ENCODE data around the gene SDCBP2.

Gene SDCBP2

GRCh38 chr20:1267809-1268374, 61.0 kb downstream of the SDCBP2 start:
- TF ChIP-seq TCF12 (IDR thresholded peaks at IDR 0.05; ENCODE audit: low read depth) (no peak), CREB1 (IDR thresholded peaks at IDR 0.05; ENCODE audit: low read depth) (no peak), NFIC (IDR thresholded peaks at IDR 0.05) (no peak), ZBTB7A (IDR thresholded peaks at IDR 0.05; ENCODE audit: low read depth) (no peak), TAF1 (IDR thresholded peaks at IDR 0.05; ENCODE audit: low read depth) (no peak), YY1 (IDR thresholded peaks at IDR 0.05; ENCODE audit: low read depth) (no peak), CEBPB (IDR thresholded peaks at IDR 0.05) (no peak), EP300 (IDR thresholded peaks at IDR 0.05; ENCODE audit: borderline replicate concordance) (no peak), EGR1 (IDR thresholded peaks at IDR 0.05) (no peak), RAD21 (IDR thresholded peaks at IDR 0.05; ENCODE audit: low read depth) (no peak), TEAD4 (IDR thresholded peaks at IDR 0.05) (no peak), FOXM1 (IDR thresholded peaks at IDR 0.05; ENCODE audit: borderline replicate concordance, low read depth) (no peak), USF1 (IDR thresholded peaks at IDR 0.05) (no peak)
- TF ChIP-seq, protein P1, sequence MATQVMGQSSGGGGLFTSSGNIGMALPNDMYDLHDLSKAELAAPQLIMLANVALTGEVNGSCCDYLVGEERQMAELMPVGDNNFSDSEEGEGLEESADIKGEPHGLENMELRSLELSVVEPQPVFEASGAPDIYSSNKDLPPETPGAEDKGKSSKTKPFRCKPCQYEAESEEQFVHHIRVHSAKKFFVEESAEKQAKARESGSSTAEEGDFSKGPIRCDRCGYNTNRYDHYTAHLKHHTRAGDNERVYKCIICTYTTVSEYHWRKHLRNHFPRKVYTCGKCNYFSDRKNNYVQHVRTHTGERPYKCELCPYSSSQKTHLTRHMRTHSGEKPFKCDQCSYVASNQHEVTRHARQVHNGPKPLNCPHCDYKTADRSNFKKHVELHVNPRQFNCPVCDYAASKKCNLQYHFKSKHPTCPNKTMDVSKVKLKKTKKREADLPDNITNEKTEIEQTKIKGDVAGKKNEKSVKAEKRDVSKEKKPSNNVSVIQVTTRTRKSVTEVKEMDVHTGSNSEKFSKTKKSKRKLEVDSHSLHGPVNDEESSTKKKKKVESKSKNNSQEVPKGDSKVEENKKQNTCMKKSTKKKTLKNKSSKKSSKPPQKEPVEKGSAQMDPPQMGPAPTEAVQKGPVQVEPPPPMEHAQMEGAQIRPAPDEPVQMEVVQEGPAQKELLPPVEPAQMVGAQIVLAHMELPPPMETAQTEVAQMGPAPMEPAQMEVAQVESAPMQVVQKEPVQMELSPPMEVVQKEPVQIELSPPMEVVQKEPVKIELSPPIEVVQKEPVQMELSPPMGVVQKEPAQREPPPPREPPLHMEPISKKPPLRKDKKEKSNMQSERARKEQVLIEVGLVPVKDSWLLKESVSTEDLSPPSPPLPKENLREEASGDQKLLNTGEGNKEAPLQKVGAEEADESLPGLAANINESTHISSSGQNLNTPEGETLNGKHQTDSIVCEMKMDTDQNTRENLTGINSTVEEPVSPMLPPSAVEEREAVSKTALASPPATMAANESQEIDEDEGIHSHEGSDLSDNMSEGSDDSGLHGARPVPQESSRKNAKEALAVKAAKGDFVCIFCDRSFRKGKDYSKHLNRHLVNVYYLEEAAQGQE (IDR thresholded peaks at IDR 0.05; ENCODE audit: low read depth): no peak
- TF ChIP-seq, protein P2, sequence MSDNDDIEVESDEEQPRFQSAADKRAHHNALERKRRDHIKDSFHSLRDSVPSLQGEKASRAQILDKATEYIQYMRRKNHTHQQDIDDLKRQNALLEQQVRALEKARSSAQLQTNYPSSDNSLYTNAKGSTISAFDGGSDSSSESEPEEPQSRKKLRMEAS (IDR thresholded peaks at IDR 0.05): no peak

DNA sequence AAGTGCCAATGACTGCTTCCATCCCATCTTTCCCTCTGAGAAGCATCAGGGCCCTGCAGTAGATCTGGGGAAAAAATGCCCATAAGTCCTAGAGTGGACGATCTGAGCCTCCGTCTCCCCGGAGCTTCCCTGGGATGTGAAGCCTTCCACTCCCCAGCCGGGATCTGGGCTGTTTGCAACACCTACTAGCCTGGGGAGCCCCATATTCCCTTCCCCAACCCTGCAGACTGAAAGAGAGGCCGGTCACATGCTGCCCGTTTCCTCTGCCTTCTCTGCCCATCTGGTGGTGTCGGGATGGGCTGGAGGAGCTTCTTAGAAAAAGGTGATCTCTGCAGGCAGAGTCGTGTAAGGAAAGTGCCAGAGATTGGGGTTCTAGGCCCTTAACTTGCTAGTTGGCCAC, 61.8 kb downstream of the SDCBP2 start:
- TF ChIP-seq FOXM1 (IDR thresholded peaks at IDR 0.05; ENCODE audit: borderline replicate concordance, low read depth) (no peak), YY1 (IDR thresholded peaks at IDR 0.05; ENCODE audit: low read depth) (no peak), EP300 (IDR thresholded peaks at IDR 0.05; ENCODE audit: borderline replicate concordance) (no peak), TCF12 (IDR thresholded peaks at IDR 0.05; ENCODE audit: low read depth) (no peak), CEBPB (IDR thresholded peaks at IDR 0.05) (no peak), USF1 (IDR thresholded peaks at IDR 0.05) (no peak), NFIC (IDR thresholded peaks at IDR 0.05) (no peak), TAF1 (IDR thresholded peaks at IDR 0.05; ENCODE audit: low read depth) (no peak), CREB1 (IDR thresholded peaks at IDR 0.05; ENCODE audit: low read depth) (no peak), RAD21 (IDR thresholded peaks at IDR 0.05; ENCODE audit: low read depth) (no peak), ZBTB7A (IDR thresholded peaks at IDR 0.05; ENCODE audit: low read depth) (no peak), TEAD4 (IDR thresholded peaks at IDR 0.05) (no peak), EGR1 (IDR thresholded peaks at IDR 0.05) (no peak)
- TF ChIP-seq, protein P1 (IDR thresholded peaks at IDR 0.05; ENCODE audit: low read depth): no peak
- TF ChIP-seq, protein P2 (IDR thresholded peaks at IDR 0.05): no peak

DNA sequence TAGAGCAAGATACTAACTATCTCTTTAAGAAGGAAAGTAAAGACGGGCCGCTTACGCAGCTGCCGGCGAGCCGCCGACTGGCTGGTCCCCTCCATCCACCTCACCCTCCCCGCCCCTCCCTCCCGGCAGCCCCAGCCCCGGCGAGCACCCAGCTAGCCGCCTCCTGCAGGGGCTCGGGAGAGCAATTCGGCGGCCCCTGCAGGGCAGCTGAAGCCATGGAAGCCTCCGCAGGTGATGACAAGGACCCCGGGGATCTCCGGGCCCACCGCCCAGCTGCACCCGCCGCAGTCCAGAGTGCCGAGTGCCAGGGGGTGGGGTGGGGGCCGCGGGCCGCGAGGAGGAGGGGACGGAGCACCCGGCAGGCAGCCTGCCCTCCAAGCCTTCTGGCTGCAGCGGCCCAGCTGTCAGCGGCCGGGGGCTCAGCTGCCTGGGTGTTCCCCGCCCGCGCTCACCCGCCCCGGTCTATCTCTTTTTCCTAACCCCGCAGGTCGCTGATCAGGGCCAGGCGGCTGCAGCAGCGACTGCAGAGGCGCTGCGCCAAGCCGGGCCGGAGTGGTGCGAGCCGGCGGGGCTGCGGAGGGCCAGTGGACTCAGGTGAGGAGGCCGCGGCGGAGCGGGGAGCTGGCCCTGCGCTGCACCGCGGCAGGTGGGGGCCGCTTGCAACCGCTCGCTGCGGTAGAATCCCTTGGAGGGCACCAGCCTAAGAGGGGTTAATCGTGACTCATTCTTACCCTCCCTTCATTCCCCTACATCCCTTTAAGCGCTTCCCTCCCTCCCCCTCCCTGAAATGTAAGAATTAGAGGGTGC, 62.6 kb downstream of the SDCBP2 start, which contains the start of gene SNPH:
SNPH (plus strand) TSS at position 128 of the 807 bp plus-strand sequence. CDS start 29,946 bp downstream, outside the sequence.
- no peak for TF ChIP-seq EP300 (IDR thresholded peaks at IDR 0.05; ENCODE audit: borderline replicate concordance)
- TF ChIP-seq, protein P2 (IDR thresholded peaks at IDR 0.05): peak; percentile 46; the same call in 1 of the 2 replicates

- TF ChIP-seq EP300 (IDR thresholded peaks at IDR 0.05; ENCODE audit: borderline replicate concordance): no peak
- TF ChIP-seq, protein P1 (IDR thresholded peaks at IDR 0.05; ENCODE audit: low read depth): no peak
- no peak for TF ChIP-seq USF1 (IDR thresholded peaks at IDR 0.05)
- TF ChIP-seq NFIC (IDR thresholded peaks at IDR 0.05): no peak
- TF ChIP-seq YY1 (IDR thresholded peaks at IDR 0.05; ENCODE audit: low read depth): no peak
- TF ChIP-seq TEAD4 (IDR thresholded peaks at IDR 0.05): no peak
- no peak for TF ChIP-seq RAD21 (IDR thresholded peaks at IDR 0.05; ENCODE audit: low read depth)
- TF ChIP-seq TAF1 (IDR thresholded peaks at IDR 0.05; ENCODE audit: low read depth): no peak
Measured at GRCh38 chr20:1265916-1266166, 63.1 kb downstream of the SDCBP2 start.
